ENCODE measurements around the gene RADIL.

Gene RADIL

DNA sequence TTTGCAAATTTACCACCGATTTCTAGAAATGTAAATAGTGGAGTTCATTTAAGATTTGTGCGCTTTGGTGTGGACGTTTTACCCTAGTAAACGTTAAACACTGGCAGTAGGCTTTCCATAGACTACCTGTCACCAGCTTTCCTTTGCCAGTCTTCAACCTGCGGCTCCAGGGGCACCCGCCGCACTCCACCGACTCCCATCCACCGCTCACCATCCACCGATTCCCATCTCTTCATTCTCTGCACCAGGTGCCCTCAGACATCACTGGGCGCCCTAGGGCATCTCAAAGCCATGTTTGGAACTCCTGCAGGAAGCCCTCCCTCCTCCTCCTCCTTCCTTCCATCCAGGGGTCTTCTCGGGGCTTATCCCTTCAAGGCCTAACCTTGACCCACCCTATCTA, 109.5 kb downstream of the RADIL start:
- DNase-seq: no peak

DNA sequence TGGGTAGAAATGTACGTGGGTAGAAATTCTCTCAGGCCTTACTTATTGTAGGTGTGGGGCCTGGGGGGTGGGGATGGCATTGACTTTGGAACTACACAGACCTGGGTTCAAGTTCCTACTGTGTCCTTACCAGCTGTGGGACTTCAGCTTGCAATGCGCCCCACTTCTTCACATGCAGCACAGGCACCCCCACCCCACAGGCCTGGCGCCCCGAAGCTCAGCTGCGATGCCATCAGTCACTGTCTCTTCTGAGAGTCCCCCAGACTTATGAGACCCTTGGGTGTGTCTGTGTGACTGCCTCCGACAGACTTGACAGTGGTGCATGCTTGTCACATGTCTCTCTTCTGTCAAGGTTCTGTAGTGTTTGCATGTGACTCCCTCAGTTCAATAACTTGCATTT, 111.2 kb downstream of the RADIL start:
- DNase-seq: no peak

DNA sequence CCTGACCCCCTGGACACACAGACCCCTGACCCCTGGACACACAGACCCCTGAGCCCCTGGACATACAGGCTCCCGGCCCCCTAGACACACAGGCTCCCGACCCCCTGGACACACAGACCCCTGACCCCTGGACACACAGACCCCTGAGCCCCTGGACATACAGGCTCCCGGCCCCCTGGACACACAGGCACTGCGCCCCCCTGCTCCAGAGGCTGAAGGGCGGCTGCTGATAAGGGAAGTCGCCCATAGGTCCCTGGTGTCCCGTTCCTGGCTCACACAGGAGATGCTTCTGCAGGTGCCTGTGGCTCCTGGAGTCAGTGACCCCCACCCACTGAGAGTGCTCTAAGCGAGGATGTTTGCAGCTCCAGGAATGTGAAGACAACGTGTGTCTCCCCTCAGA, 111.8 kb downstream of the RADIL start:
- no peak for DNase-seq

DNA sequence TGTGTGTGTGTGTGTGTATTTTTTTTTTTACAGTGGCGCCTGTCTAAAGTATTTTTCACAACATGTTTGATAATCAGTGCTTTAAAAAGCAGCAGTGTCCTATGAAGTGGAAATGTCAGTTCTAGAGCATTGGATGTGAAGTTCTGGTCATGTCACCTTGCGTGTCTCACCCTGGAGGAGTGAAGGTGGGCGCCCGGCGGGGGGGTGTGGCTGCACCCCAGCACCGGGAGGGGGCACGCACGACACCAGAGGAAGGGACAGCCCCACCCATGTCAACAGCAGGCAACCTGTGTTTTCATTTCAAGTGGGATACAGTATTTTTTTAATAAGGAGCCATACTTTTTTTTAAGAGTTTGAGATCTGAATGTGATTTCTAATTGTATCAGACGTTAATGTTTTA, 112.6 kb downstream of the RADIL start:
- no peak for DNase-seq

DNA sequence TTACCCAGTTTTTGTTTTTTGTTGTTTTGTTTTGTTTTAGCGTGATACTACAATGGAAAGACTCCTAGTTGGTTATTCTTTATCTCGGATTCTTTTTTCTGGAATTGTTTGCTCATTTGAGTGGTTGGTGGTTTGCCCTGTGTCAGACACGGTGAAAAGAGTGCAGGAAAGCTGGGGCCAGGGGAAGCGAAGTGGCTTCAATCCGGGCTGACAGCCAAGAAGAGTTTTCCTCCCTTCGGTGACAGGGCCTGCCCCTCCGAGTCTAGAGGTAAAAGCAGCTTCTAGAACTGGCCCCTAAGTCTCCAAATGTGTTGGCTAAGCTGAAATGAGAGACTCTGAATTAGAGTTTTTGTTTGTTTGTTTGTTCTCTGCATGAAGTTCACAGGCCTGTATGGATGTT, 113.8 kb downstream of the RADIL start:
- no peak for DNase-seq

DNA sequence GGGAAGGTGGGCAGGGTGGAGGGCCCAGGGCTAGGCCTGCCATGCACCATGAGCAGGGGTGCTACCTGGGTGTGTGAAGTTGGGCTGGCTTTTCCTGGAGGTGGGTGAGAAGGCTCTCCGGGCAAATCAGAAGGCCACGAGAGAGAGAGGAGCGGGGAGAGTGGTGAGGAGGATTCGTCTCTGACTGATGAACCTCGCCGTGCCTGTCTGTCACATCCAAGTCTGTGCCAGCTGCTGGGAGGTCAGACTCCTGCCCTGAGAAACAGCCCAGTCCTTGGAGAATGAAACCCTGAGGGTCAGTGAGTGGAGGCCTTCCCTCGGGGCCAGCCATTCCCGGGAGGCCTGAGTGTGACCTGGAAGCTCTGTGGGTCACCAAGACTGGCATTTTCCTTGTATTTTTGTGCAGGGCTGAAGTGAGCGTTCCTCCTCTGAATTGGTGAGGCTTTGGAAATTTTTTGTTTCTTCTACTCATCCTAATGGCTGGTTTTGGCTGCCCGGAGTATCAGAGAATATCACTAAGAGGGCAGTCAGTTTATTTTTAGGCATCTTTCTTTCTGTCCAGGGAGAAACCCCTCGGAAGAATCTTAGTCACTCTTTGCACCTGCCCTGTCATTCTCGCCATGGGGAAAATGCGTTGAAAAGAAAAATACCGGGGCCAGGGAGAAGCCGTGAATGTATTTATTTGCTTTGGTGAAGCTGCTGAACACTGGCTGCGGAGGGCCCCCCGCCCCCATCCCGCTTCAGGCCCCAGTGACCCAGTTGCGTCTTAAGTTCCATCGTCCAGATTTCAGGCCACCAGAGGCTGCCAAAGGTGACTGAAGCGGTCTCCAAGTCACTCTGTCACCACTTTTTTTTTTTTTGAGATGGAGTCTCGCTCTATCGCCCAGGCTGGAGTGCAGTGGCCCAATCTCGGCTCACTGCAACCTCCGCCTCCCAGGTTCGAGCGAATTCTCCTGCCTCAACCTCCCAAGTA, 114.6 kb downstream of the RADIL start:
- DNase-seq: no peak

DNA sequence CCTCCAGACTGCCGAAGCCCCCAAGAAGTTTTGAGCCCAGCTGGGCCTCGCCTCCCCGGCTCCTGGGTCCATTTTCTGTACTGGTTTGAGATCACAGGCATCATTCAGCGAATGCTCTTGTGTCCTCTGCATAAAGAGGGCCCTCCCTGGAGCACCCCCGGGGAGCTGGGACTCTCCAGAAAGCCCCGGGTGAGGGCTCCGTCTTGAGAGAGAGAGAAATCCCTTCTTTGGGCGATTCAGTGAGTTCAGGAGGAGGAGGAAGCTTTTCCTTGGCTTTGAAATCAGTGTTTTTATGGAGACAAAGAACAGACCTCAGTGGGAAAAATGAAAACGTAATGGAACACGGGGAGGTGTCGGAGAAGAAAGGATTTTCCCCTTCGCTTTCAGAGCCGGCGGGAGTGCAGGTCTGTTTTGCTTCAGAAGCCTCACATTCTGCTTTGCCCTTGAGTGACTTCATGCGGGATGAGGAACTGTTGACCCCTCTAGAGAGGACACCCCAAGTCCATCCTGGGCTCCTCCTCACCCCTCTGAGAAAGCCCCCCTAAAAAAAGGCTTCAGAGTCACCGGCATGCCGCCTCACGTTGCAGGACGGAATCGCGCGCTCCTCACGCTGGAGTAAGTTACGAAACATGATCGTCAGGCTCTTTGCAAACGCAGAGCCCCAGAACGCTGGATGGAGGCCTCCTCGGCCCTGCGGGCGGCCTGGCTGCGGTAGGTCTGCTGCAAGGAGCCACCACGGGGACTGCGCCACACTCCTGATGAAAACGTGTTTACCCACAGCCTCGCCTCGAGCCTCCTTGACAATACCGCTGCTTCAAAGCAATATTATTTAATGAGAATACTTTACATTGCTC, 116.6 kb downstream of the RADIL start:
- DNase-seq: no peak

DNA sequence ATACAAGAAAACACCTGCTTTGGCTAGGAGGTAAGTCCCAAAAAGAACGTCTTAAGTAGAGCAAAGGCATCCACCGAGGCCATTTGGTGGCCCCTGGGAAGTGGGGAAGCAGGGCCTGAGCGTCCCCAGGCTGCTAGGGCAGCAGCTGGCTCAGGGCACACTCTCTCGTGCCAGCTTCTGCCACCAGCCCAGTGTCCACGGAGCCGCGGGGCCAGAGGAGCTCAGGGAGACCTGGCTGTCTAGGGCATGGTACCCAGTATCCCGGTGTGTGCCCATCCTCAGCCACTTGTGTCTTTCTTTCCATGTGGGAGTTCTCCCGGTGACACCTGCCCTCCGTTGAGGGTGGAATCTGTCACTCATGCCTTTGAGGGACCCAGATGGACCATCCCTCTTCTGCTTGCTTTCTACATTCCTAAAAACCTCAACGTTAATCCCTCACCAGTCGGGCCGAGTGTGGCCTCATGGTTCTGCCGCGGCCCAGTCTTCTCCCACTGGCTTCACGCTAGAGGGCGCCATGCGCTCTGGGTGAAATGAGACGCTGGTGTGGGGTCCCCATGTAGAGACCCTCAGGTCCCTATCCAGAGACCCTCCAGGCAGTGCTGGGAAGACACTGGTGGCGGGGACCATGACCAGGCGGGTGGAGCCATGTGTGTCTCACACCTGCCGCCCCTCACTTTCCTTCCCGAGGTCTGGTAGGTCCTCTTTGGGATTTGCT, 117.6 kb downstream of the RADIL start:
- no peak for DNase-seq

DNA sequence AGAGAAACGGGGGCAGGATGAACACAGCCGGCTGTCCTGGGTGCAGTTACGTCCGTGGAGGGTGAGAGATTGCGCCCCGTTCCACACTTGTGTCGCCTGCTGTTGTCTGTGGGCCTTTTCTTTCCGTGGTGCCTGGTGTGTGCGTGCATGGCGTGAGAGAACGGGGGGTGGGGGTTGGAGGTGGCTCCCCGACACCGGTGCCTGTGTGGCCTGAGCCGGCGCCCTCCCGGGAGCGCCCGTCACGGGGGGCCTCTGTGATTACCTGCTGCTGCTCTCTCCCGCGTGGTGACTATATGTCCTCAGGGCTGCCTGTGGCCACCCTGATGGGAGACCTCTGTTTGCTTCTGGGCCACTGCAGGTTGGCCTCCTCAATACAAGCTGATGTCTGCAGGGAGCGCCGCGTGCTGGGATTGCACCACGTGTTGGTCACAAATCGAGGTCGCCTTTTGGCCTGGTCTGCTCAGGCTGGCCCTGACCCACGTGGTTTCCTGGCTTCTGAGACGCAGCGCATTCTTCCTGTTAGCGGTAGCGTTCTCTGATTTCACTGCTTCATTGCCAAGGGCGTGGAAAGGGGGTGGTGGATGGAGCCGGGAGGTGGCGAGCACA, 119.0 kb downstream of the RADIL start:
- DNase-seq: no peak

DNA sequence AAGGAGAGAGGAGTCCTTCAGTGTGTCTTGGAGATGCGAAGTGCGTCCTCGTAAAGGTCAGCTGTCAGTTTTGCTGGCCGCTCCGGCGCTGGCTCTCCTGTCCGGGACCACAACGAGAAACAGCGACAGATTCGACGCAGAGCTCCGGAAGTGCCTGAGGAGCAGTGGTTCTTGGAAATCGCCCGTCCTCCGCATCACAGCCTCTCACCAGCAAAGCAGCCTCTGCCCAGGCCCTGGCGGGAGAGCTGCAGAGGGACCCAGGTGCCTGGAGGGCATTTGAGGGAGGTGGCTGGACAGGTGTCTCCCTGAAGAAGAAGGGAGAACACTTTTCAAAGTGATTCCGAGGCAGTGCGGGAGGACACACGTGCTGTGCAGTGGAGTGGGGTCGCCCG, 119.7 kb downstream of the RADIL start:
- no peak for DNase-seq

DNA sequence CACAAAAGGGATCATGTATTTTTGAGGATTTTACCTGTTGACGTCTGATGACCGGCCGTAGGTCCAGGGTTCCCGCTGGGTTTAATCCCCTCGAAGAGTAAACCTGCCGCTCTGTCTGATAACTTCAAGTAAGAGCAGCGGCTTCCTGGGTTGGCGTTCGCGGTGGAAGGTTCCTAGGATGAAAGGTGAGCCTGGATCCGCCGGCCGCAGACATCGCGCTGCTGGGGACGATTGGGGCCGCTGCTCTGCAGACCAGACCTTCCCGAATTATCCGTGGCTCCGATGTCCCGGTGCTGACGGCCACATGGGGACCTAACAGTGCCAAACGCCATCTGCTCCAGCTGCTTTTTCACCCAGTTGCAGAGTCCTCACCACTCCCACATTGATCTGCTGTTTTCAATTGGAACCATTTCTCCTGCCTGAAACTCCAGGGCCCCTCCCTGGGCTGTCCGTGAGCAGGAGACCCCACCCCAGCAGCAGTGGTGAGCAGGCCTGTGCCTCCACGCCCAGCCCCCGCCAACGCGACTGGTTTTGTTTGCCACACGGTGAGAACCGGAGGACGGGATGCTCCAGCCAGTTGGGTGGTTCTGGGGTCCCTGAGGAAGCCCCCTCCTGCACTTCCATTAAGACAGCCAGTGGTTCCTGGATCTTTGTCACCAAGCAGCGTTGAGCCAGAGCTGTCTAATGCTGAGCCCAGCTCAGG, 120.3 kb downstream of the RADIL start:
- DNase-seq: no peak

DNA sequence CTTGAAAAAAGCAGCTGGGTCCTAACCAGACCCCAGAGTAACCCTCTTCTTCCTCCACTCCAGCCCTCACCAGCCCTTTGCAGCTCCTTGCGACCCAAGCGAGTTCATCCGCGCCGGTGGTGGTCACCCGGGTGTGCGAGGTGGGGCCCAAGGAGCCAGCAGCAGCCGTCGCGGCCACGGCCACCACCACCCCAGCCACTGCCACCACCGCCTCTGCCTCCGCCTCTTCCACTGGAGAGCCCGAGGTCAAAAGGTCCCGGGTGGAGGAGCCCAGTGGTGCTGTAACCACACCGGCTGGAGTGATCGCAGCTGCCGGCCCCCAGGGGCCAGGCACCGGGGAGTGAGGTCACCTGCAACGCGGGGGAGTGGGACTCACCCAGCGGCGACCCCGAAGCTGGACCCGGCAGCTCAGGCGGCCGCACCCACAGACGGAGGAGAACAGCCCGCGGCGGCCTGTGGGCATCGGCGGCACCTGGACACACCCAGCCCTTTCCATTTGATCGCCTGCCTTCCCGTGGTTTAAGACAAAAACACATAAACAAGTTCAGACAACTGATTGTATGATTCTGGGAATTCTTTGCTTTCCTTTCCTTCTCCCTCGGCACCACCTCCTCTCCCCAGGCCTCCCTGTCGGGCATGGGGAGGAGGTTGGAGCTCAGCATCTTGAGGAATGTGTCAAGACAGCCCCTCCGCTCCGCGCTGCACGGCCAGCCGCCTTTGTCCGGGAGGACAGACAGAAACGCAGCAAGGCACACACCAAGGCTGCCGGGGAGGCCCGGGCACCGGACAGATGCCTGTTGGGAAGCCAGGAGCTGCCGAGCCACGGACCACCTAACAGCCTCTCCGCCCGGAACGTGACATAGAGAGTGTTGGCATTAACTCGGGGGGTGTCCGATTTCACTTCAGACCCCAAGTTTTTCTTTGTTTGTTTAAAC, 121.1 kb downstream of the RADIL start:
- DNase-seq: no peak

DNA sequence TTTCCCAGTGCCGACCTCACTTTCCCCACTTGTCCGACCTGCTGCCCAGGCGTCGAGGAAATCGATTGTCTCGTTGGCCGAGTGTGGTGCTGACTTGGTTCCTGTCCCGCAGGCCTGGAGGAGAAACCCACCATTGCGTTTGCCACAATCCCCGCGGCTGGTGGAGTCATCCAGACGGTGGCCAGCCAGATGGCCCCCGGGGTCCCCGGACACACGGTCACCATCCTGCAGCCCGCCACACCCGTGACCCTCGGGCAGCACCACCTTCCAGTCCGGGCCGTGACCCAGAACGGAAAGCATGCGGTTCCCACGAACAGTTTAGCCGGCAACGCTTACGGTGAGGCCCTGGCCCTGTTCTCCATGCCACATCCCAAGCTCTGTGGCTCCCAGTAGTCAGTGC, 122.6 kb downstream of the RADIL start:
- DNase-seq: no peak

DNA sequence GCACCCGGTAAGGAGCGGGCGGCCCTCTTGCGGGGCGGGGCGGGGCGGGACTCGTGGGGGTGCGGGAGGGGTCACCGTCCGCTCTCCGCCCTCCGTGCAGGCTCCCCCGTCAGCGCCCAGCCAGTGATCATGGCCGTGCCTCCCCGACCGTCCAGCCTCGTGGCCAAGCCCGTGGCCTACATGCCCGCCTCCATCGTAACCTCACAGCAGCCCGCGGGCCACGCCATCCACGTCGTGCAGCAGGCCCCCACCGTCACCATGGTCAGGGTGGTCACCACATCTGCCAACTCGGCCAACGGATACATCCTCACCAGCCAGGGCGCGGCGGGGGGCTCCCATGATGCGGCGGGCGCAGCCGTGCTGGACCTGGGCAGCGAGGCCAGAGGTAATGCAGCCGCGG, 124.3 kb downstream of the RADIL start:
- DNase-seq: no peak

DNA sequence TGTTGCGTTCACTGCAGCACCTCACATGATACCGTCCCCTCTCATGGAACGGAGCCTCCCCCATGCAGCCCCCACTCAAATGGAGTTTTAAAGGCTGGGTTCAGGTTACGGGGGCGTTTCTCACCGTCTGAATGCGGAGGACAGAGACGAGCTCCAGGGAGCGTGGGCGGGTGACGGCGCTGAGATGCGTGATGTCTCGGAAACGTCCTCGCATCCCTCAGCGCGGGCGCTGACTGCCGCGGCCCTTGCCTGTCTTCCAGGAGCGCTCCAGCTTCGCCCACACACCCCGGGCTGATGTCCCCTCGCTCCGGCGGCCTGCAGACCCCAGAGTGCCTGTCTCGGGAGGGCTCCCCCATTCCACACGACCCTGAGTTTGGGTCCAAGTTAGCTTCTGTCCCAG, 124.7 kb downstream of the RADIL start:
- DNase-seq: no peak

DNA sequence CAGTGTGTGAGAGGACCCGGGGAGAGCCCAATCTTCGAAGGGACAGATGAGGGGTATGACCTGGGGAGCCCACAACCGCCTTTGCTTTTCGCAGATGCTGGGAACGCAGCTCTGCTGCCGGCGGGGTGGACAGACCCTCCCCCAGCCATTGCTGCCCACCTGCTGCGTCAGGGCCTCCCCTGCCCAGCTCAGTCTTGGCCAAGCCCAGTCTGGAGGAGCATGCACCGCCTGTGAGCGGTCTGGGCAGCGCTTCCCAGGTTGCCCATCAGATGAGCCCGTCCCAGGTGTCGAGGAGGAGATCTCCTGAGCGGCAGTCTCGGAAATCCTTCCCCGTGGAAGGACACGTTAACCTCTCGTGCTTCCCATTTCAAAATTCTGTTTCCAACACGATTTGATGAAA, 125.4 kb downstream of the RADIL start:
- no peak for DNase-seq

DNA sequence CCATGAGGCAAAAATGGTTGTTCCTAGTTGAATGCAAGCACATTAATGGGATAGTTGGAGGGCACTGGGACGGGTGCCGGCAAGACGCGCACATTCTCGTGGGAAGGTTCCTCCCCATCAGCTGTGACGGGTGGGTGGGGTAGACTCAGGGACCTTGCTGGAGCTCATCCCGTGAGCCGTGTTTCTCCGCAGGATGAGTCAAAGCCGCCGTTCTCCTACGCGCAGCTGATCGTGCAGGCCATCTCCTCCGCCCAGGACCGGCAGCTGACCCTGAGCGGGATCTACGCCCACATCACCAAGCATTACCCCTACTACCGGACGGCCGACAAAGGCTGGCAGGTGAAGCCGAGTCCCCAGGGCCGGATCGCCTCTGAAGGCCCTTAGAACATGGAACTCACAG, 128.5 kb downstream of the RADIL start:
- no peak for DNase-seq

DNA sequence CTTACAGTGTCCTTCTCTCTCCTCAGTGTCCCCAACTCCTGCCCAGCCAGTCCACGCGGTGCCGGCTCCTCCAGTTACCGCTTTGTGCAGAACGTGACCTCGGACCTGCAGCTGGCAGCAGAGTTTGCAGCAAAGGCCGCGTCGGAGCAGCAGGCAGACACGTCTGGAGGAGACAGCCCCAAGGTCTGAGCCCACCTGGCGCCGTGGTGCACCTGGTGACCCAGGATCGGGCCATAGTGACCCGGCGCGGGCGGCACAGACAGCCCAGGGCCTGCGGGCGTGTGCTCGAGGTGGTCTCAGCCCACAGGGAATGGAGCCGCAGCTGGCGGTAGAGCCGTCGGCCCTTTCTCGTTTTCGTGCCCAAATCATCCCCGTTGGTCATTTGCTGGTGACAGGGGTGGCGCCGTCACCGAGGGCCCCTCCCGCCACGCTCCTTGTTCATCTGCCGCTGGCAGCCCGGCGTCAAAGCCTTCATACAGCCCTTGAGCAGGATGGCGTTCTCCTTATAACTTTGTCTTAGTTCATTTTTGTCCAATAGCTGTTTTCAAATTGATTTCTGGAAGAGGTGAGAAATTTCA, 129.0 kb downstream of the RADIL start:
- no peak for DNase-seq

DNA sequence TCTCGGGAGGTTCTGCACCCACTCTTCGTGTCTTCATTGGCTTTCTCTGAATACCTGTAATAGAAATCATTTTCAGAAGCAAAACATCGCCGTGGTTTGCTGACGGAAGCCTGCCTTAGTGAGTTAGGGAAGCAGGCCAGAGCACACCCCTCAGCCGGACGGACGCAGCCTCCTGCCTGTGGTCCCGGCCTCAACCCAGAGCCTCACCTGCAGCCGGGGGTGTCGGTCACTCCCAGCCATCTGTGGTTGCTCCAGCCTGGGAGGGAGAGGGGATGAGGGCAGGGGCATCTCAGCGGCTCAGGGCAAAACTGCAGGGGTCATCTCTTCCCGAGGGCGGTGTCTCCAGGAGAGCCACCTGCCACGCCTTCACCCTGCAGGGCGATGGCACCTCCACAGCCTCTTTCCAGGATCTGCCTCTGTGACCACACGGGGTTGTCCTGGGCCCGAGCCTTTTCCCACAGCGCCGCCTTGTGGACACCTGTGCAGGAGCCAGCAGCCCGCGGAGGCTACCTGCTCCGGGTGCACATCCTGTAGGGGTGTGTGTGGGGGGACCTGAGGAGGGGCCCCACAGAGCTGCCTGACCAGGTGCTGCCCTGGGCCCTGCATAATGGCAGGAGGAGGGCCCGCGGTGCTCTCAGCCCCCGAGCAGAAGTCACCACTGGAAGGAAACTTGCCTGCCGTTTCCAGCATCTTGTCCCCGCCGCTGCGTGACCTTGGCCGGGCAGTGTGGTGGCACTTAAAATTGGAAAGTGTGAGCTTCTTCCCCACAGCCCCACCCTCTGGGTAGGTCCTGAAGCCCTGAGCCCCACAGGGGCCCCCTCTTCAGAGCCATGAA, 129.7 kb downstream of the RADIL start:
- peak; percentile 89 for DNase-seq

Measured in activated T-cell treated with anti-CD3 and anti-CD28 coated beads, Interleukin-2, amount 50 U/mL, for 1 hour (primary cell).